NB4 (cell line): ENCODE results near the gene RBPMS2.

Experiments
- CTCF ChIP-seq: IDR thresholded peaks from one replicate; pipeline ENCODE4 v1.5.1; 2012; ENCODE audit warnings: low read depth, low read length
- MYC ChIP-seq: IDR thresholded peaks from 2 replicates; pipeline ENCODE4 v1.6.1; 2011; ENCODE audit warnings: low read depth, low read length
- POLR2A ChIP-seq: IDR thresholded peaks from 2 replicates; pipeline ENCODE4 v1.6.1; 2011; ENCODE audit warnings: mild to moderate bottlenecking; ENCODE audit not compliant: insufficient read length; ENCODE audit errors: extremely low read depth

GRCh38 chr15:64781299-64781698 is 5.9 kb upstream of the RBPMS2 start:
- TF ChIP-seq CTCF (no peak), POLR2A (no peak), MYC (no peak)
